Activated CD8-positive, alpha-beta T cell treated with anti-CD3 and anti-CD28 coated beads for 36 hours (primary cell): ENCODE data around the gene CTCFL. TPM values are rescaled to one million over a fixed set of nuclear protein-coding genes. Genes with fewer than 3 reads are reported as not detected.

Experiments used
- ATAC-seq: fragments of 200-7000 bp; cut with Tn5 transposase; one replicate; pipeline ENCODE4 v1.10.0; 2021; ENCODE audit warnings: mild to moderate bottlenecking, moderate library complexity
- CTCF ChIA-PET: fragments of 350-600 bp; sonication (Branson Sonifier 250); formaldehyde crosslinking; loops from one replicate; lab custom pipeline; 2021; ENCODE audit warnings: antibody characterized with exemption; lab: Charles Lee
- POLR2A ChIA-PET: fragments of 350-600 bp; sonication (Branson Sonifier 250); formaldehyde crosslinking; loops from one replicate; lab custom pipeline; 2021; ENCODE audit warnings: antibody characterized with exemption; lab: Charles Lee
- DNase-seq: peaks from one replicate; pipeline ENCODE4 v3.0.0-alpha.2; 2020
- H3K27ac Mint-ChIP-seq: one replicate; pipeline ENCODE4 v1.8.0; 2021; ENCODE audit warnings: mild to moderate bottlenecking, mixed read lengths
- H3K27me3 Mint-ChIP-seq: one replicate; pipeline ENCODE4 v1.8.0; 2021; ENCODE audit warnings: mixed read lengths
- H3K36me3 Mint-ChIP-seq: one replicate; pipeline ENCODE4 v1.8.0; 2021; ENCODE audit warnings: low read depth, mixed read lengths
- H3K4me1 Mint-ChIP-seq: one replicate; pipeline ENCODE4 v1.8.0; 2021; ENCODE audit warnings: low read depth, mixed read lengths
- H3K4me3 Mint-ChIP-seq: one replicate; pipeline ENCODE4 v1.8.0; 2021; ENCODE audit warnings: mild to moderate bottlenecking, moderate library complexity, mixed read lengths
- H3K9me3 Mint-ChIP-seq: one replicate; pipeline ENCODE4 v1.8.0; 2021; ENCODE audit warnings: mixed read lengths
- intact Hi-C: fragments of 100-400 bp; cut with micrococcal nuclease; formaldehyde crosslinking; loops from one replicate; pipeline ENCODE4 v1.10.0; 2022
- total RNA-seq, 2 experiments: library from RNA; stranded (reverse); gene quantifications; one replicate each; pipeline ENCODE4 v1.2.3, GENCODE V29; 2021
- TF ChIP-seq, protein P1 (sequence below): fragments of 200-600 bp; IDR thresholded peaks from one replicate; pipeline ENCODE4 v1.8.0; 2022; ENCODE audit warnings: antibody characterized with exemption, mild to moderate bottlenecking

CTCFL gene
- total RNA-seq, 2 experiments from 2014 or later = not detected

DNA sequence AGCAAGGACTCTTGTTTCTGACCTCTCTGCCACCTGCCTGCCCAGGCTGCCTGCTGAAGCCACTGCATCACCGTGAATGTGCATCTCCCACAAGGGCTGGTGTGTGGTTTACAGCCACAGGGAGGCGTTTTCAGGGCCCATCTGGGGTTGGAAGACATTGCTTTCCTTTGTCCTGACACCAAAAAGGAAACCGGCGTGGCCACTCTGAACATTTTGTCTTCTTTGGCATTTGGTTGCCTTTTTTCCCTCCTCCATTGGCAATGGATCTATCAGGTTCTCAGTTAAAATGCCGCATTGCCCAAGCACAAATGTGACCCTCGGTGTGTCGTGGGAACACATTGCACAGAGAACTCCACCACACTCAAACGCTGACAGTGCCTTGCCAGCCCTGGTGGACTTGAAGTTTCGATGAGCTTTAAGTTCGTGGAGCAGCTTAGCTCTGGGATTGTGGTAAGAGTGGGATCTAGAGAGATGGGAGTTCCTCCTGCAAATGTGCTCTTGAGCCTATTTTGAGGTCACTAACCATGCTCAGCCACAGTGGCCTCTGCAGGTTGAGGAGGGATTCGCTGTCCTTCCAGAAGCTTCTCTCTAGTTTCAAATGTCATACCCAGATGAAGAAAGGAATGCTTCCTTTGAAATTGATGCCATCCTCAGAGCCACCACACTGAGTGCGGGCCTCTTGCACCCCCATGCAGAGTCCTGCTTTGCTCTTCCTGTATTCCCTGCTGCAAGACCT lies 21.2 kb upstream of the CTCFL start:
- Mint-ChIP-seq H3K4me3 (no peak overlapping the region), H3K27me3 (peaks cover 7% of the 10 kb centered on the region), H3K9me3 (no peaks in the 10 kb centered on the region), H3K4me1 (peaks cover 6% of the 10 kb centered on the region), H3K36me3 (no peaks in the 10 kb centered on the region), H3K27ac (no peak overlapping the region)
- intact Hi-C loops = no loop called here
- POLR2A ChIA-PET = no interaction called here
- ATAC-seq = no peak
- CTCF ChIA-PET = no interaction called here
- TF ChIP-seq, protein P1, sequence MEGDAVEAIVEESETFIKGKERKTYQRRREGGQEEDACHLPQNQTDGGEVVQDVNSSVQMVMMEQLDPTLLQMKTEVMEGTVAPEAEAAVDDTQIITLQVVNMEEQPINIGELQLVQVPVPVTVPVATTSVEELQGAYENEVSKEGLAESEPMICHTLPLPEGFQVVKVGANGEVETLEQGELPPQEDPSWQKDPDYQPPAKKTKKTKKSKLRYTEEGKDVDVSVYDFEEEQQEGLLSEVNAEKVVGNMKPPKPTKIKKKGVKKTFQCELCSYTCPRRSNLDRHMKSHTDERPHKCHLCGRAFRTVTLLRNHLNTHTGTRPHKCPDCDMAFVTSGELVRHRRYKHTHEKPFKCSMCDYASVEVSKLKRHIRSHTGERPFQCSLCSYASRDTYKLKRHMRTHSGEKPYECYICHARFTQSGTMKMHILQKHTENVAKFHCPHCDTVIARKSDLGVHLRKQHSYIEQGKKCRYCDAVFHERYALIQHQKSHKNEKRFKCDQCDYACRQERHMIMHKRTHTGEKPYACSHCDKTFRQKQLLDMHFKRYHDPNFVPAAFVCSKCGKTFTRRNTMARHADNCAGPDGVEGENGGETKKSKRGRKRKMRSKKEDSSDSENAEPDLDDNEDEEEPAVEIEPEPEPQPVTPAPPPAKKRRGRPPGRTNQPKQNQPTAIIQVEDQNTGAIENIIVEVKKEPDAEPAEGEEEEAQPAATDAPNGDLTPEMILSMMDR = no peak
- DNase-seq = peak; percentile 5

DNA sequence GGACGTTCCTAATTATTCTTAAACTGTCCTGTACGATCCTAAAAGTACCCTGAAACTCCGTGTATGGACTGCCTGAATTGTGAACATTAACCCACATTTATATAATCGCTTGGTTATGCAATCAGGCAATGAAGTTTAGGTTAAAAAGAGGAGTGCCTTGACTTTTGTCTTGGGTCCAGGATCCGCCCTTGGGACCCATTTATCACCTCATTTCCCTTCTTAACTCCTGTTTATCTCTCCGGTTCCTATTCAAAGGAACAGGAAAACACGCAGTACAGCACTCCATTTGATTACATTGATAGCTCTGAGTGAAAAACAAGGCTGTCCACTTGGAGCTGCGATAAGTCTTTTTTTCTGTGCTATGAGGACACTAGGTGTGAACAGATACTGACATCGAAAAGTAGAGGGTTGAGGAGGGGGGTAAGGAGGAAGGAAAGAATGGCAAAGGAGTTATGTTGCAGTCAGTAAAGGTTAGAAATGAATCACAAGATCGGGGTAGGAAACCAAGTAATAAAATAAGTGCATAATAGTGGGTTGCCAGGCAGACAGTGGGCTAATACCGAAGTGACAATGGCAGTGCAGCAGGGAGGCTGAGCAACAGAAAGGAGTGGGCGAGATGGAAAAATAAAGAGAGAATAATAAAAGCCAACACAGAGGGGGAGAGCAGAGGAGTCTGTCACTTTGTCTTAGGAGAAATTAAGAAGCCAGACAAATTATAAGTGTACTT lies 20.1 kb upstream of the CTCFL start:
- CTCF ChIA-PET = no interaction called here

DNA sequence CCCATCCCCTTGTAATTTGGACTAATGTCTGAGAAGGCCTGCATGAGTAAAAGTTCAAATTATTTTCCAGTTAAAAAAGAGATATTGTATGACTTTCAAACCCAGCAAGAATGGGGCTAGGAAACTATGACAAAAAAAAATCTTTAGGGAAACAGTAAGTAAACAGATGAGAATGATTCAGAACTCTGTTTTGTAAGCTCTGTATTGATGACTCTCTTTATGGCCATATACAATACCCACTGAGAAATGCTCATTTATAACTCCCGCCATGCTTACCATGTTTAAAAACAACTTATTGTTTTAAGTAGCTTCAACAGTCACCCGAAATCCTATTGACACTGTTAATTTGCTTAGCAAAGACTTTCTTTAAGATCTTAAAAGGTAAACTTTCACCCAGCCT lies 18.8 kb upstream of the CTCFL start:
- Mint-ChIP-seq H3K9me3 (peaks cover 3% of the 10 kb centered on the region), H3K27ac (no peak overlapping the region), H3K4me1 (peaks cover 6% of the 10 kb centered on the region), H3K4me3 (no peak overlapping the region), H3K36me3 (no peaks in the 10 kb centered on the region), H3K27me3 (peaks cover 15% of the 10 kb centered on the region)
- POLR2A ChIA-PET = interaction anchor here (0.7 kb wide), 1 partner anchor 339 kb away, joined by 3 read pairs; no protein-coding TSS in a partner anchor
- no peak for ATAC-seq
- TF ChIP-seq, protein P1 = no peak
- CTCF ChIA-PET = interaction anchor here (0.7 kb wide), 1 partner anchor 9 kb away, joined by 3 read pairs; no protein-coding TSS in a partner anchor
- intact Hi-C loops = no loop called here
- DNase-seq = no peak

More for the DNA sequence above, 20.1 kb upstream of the CTCFL start:
- no peak overlapping the region for H3K4me3 Mint-ChIP-seq
- no peaks in the 10 kb centered on the region for H3K36me3 Mint-ChIP-seq
- DNase-seq = peak; percentile 14
- peak; percentile 75 for ATAC-seq
- intact Hi-C loops = no loop called here
- H3K27ac Mint-ChIP-seq = no peak overlapping the region
- H3K4me1 Mint-ChIP-seq = peaks cover 6% of the 10 kb centered on the region
- no peaks in the 10 kb centered on the region for H3K9me3 Mint-ChIP-seq
- TF ChIP-seq, protein P1 = no peak
- peaks cover 8% of the 10 kb centered on the region for H3K27me3 Mint-ChIP-seq
- POLR2A ChIA-PET = no interaction called here

DNA sequence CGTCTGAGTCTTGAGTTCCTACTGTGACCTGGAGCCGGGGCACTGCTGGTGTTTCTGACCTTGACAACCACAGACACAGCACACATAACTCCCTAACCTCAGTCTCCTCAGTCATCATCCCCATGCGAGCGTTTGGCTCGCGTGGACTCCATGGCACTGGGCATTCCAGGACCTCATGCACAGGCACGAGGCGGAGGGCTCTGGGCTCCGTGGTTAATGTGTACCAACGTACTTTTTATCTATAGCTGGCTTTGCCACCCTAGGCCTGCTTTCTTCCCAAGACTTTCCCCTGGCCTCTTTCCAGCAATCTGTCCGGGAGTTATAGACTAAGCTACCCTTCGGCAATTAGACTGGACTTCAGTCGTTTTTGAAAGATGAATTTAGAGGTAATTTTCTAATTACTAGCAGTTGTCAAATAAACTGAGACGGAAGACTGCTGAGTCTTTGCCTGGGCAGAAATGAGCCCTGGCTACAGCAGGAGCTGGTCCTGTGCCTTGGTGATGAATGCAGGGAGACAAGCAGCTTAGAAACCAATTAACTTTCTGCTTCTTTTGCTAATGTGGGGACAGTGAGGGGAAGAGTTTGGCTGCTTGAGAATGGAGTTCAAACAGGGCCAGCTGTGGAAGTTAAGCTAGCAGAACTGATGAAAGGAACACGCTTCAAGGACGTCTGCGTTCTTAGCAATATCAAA lies 16.1 kb upstream of the CTCFL start:
- DNase-seq = no peak
- Mint-ChIP-seq H3K36me3 (no peaks in the 10 kb centered on the region), H3K27me3 (peaks cover 30% of the 10 kb centered on the region)

More for the DNA sequence above, 16.1 kb upstream of the CTCFL start:
- Mint-ChIP-seq H3K4me1 (peaks cover 6% of the 10 kb centered on the region), H3K27ac (no peak overlapping the region), H3K4me3 (no peak overlapping the region), H3K9me3 (peaks cover 3% of the 10 kb centered on the region)
- TF ChIP-seq, protein P1 = no peak
- intact Hi-C loops = no loop called here
- CTCF ChIA-PET = interaction anchor here (0.8 kb wide), 1 partner anchor 25 kb away, joined by 3 read pairs; no protein-coding TSS in a partner anchor
- POLR2A ChIA-PET = no interaction called here
- ATAC-seq = no peak
